Coronary artery (tissue), 2 donors: ENCODE results near the gene FGF3.
A peak's percentile ranks its signal among the peaks of the same experiment; 100 is the strongest.

Source experiments
- DNase-seq: peaks from one replicate; pipeline ENCODE4 v3.0.0-alpha.2; 2017; ENCODE audit warnings: low spot score
- H3K27ac ChIP-seq, 2 donors: fragments of 200-600 bp; sonication (generic); one replicate each; pipeline ENCODE4 v1.5.1; 2016 to 2019
- H3K4me3 ChIP-seq: fragments of 200-600 bp; sonication (generic); 2 replicates; pipeline ENCODE4 v1.5.1; 2016; ENCODE audit warnings: mild to moderate bottlenecking, moderate library complexity
- CTCF ChIP-seq: fragments of 200-600 bp; sonication (generic); IDR thresholded peaks from one replicate; pipeline ENCODE4 v1.5.1; 2019; ENCODE audit warnings: antibody characterized with exemption

FGF3 gene

GRCh38 chr11:69797737-69798528 lies 21.3 kb downstream of the FGF3 start:
- DNase-seq, result no peak
- no peak overlapping the region for H3K4me3 ChIP-seq
- no peak for TF ChIP-seq CTCF
- no peak overlapping the region for H3K27ac ChIP-seq

DNA sequence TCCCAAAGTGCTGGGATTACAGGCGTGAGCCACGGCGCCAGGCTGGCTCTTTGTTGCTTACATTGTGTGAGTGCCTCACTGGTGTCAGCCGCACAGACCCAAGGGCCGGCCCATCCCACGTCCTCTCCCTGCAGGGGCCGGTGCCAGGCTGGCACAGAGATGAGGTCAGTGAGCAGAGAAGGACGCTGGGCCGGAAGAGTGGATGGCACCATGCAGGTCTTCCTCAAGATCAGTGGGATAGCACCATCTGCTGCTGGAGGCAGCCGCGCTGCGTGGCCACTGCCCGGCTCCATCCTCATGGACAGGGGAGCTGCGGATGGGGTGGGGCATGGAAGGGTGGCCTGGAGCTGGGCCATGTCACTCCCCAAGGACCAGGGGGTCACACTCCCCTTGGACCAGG lies 22.1 kb downstream of the FGF3 start:
- H3K4me3 ChIP-seq, result no peak overlapping the region
- no peak for DNase-seq
- H3K27ac ChIP-seq, result no peak overlapping the region
- TF ChIP-seq CTCF, result no peak

DNA sequence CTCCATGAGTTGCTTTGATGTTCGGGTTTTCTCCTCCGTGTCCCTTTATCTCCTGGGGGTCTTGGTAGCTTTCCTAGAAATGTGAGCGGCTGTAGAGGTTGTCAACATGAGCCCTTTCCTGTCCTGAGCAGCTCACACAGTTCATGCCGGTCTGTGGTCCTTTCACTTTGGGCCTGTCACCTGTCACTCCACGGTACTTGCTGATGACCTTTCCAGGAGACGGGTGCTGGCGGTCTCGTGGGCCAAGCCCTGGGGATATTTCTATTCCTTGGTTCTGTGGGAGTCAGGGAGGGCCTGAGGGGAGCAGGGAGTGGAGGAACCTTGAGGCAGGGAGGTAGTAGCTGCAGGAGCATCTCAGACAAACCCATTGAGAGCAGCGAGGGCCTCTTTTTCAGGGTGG lies 23.2 kb downstream of the FGF3 start:
- no peak overlapping the region for H3K4me3 ChIP-seq
- H3K27ac ChIP-seq, result no peak overlapping the region
- no peak for DNase-seq
- TF ChIP-seq CTCF, result no peak

DNA sequence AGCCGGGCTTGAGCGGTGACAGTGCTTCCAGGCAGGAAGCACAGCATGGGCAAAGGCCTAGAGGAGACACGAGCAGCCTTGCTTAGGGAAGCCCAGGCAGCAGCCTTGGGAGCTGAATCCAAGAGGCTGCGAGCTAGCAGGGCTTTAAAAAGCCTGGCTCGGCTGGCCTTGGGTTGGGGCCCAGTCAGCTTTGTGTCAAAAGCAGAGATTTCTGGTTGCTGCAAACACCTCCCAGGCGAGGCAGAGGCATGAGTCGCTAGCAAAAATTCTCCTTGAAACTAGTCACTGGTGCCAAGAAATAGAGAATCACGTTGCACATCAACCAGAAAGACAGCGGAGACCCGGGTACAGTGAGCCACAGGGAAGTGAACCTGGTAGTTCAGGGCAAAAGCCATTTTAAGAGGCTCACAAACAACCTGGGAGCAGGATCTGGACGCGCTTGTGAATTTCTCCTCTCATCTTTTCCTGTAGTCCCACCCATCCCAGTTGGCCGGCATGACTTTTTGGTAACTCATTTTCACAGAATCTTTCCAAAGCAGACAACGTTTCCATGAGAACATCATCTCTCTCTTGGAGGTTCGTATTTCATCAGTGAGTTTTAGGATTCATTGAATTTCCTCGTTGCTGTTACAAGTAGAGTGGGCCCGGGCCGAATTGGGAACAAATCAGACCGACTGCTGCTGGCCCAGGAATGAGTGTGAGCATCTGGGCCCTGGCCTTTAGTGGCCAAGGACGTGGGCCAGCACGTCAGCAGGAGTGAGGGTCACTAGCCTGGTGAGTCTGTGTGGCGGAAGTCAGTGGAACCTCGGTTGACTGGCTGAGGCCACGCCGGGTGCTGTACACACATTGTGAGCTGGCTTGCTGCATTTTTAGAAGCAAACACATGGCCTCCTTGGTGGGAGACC lies 27.7 kb downstream of the FGF3 start:
- Histone ChIP-seq H3K27ac (peak overlapping the region in 1 of 2 donors; percentile 6), H3K4me3 (no peak overlapping the region)
- no peak for DNase-seq
- TF ChIP-seq CTCF, result no peak

- H3K27ac ChIP-seq, result no peak overlapping the region
- no peak for DNase-seq
- TF ChIP-seq CTCF, result no peak
- no peak overlapping the region for H3K4me3 ChIP-seq
Measured at GRCh38 chr11:69788956-69789355, 30.3 kb downstream of the FGF3 start.

GRCh38 chr11:69787906-69788305 lies 31.3 kb downstream of the FGF3 start:
- no peak overlapping the region for H3K4me3 ChIP-seq
- DNase-seq, result no peak
- no peak overlapping the region for H3K27ac ChIP-seq
- TF ChIP-seq CTCF, result no peak
